Right kidney (tissue), 9 donors: ENCODE data around the gene PSG11.
"Not testable (repeated sequence)": the region's sequence is repeated elsewhere in the genome, so short reads cannot be mapped to it uniquely, and the experiment has no call there.

Source experiments
- DNase-seq: peaks from one replicate; pipeline ENCODE4 v3.0.0-alpha.2; 2016
- long read RNA-seq, 8 donors: transcript quantifications; one replicate each; lab custom pipeline, GENCODE V29; 2026

Gene PSG11
- long read RNA-seq, donor 1 = 0 reads
- long read RNA-seq, donor 2 = 0 reads
- long read RNA-seq, donor 3 = 0 reads
- long read RNA-seq, donor 4 = 0 reads
- long read RNA-seq, donor 5 = 0 reads
- long read RNA-seq, donor 6 = 0 reads
- long read RNA-seq, donor 7 = 0 reads
- long read RNA-seq, donor 8 = 0 reads

- not testable (repeated sequence) for DNase-seq
These were observed at the start of gene PSG11 for GRCh38 chr19:43026369-43026768. Gene PSG11 (minus strand): TSS chr19:43026469. CDS start chr19:43026372, 97 bp downstream.

DNA sequence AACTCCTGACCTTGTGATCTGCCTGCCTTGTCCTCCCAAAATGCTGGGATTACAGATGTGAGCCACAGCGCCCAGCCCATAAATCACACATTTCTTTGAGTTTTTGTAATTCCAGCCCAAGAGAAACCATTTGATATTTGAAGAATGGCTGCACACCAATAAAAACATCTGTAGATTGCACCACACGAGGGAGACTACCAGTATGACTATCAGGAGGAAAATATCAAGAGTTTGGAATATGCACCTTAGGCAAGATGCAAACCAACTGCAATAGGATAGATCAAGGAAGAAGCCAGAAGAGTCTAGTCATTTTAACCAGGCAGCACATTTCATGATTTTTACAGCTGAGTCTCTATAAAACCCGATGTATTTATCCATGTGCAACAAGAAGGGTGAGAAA, 36.1 kb upstream of the PSG11 start:
- not testable (repeated sequence) for DNase-seq

DNA sequence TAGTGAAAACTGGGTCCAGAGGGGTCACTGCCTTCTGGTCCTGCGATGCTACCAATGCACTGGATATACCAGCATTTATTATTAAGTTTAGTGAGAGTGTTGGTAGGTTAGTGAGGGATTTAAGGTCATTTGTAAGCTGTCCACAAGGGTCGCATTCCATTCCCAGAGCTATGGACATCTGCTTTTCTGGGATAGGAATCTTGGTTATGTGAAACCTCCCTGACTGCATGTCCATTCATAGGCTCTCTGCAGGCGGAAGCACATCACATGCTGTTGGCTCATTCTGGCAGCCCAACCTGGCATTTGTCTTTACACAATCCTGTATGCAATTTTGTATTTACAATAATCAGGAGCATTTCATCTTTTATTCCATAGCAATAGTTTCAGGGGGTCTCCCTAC, 35.1 kb upstream of the PSG11 start:
- DNase-seq = not testable (repeated sequence)

- DNase-seq = not testable (repeated sequence)
These were observed 34.0 kb upstream of the PSG11 start for GRCh38 chr19:43060254-43060653.

DNA sequence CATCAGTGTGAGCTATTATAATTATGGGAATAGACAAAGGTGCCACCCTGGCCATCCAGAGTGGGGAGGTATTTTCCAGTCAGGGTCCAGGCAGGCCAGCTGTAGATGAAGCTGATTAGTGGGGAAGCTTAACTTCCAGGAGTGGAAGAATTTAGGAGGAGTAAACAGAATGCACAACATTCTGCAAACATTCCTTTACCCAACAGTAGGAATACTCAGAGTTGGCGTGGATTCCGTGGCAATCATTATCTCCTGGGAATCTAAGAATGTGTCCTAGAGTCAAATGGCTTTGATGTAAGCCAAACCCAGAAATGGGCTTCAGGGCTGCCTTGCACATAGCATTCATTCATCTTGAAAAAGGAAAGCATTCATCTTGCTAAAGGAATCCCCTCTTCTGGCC, 33.2 kb upstream of the PSG11 start:
- not testable (repeated sequence) for DNase-seq

GRCh38 chr19:43058440-43058839, 32.2 kb upstream of the PSG11 start:
- not testable (repeated sequence) for DNase-seq

DNA sequence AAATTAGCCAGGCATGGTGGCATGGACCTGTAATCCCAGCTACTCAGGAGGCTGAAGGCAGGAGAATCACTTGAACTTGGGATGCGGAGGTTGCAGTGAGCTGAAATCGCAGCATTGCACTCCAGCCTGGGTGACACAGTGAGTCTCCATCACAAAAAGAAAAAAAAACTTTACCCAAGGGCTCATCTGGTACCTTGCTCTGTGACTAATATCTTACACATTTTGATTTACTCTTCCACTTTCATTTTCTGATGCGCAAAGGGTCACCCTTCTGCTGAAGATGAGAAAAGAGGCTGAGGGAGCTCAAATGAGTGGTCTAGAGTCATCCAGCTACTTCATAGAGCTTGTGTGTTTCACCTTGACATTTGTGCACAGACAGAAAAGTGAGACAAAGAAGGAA, 21.7 kb upstream of the PSG11 start:
- not testable (repeated sequence) for DNase-seq

- DNase-seq = not testable (repeated sequence)
These were observed 20.3 kb upstream of the PSG11 start for GRCh38 chr19:43046578-43046977.

DNA sequence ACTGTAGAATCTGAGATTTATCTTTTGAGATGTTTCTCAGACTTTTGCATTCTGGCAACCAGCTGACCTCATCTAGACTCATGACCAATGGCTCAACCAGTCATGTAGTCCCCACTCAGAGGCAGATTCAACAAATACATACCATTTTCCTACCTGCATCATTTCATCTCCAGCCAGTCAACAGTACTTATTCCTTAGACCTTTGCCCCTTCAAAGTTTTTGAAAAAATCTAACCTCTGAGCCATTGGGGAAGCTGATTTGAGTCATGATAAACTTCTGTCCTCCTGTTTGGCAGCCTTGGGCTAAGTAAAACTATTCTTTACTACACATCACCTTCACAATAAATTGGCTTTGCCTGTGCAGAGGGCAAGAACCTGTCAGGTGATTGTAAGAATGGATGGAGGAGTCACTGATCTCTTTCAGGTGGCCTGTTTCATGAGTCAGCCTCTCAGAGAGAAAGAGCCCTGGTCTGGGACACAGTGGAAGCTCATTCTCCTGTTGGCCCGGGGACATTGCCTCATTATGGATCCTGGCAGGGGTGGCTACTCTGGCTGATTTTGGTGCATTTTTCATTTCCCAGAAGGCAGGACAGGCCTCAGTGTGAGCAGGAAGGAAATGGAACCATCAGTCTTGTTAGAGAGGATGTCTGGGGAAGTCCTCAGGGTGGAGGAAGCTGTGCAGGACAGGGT, 17.4 kb upstream of the PSG11 start:
- DNase-seq = not testable (repeated sequence)

DNA sequence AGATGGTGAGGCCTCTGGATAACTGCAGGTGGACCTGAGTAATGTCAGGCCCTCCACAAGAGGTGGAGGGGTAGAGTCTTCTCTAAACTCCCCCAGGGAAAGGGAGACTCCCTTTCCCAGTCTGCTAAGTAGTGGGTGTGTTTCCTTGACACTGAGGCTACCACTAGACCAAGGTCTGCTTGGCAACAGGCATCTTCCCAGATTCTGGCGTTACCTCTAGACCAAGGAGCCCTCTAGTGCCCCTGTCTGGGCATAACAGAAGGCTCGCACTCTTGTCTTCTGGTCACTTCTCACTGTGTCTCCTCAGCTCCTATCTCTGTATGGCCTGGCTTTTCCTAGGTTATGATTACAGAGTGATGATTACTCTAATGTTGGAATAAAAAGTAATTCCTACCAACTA, 5.4 kb upstream of the PSG11 start:
- DNase-seq = not testable (repeated sequence)

- no peak for DNase-seq
These were observed 2.6 kb upstream of the PSG11 start for GRCh38 chr19:43028866-43029265.

- not testable (repeated sequence) for DNase-seq
These were observed 1.7 kb upstream of the PSG11 start for GRCh38 chr19:43027985-43028384.

DNA sequence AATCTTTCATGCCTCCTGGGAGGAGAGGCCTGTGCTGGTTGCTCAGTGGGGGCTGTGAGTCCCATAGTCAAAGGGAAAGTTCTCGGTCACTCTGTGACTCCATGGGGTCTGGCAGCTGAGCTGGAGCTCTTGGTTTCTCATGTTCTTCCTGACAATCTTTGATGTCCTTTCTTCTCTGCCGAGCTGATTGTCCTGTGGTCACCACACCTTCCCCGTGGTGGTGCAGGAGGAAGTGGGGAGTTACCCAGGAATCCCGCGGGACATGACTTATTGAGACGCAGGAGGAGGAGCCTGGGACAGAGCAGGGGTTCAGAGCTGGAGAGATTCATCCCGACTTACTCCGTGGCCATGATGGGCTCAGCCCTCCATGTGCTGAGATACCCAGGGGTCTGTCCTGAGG, 792 bp upstream of the PSG11 start:
- not testable (repeated sequence) for DNase-seq

GRCh38 chr19:43022098-43022497, 4.2 kb downstream of the PSG11 start:
- DNase-seq = not testable (repeated sequence)

DNA sequence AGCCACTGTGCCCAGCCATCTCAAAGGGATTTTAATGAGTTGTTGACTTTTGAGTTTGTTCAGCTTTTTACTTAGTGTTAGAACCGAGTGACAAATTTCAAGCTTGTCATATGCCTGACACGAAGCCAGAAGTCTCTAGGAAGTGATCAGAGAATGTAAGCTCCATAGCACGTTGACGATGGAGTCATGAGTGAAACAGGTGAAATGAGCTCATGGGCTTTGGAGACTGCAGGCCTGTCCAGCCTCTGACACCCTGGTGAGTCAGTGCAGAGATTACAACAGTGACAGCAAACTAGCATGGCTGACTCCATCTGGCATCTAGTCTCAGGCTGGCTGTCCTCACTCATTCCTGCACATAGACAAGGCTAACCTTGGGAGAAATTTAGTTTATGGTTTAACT, 4.6 kb downstream of the PSG11 start:
- DNase-seq = not testable (repeated sequence)

DNA sequence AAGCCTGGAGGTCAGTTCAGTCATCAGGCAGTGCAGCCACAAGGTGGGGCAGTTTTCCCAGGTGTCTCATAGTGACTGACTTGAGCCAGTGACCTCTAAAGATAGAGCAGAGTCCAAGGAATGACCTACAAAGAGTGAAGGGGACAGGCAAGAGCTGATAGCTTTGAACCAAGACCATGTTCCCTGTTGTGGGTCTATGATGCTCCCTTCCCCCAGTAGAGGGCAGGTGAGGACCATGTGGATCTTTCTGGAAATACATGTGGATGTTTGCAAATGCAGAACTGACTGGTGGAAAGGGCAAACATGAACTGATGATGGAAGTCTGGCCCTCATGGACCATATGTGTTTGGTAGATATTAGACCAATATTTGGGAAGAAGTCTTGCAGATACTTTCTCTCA, 6.7 kb downstream of the PSG11 start:
- DNase-seq = not testable (repeated sequence)

DNA sequence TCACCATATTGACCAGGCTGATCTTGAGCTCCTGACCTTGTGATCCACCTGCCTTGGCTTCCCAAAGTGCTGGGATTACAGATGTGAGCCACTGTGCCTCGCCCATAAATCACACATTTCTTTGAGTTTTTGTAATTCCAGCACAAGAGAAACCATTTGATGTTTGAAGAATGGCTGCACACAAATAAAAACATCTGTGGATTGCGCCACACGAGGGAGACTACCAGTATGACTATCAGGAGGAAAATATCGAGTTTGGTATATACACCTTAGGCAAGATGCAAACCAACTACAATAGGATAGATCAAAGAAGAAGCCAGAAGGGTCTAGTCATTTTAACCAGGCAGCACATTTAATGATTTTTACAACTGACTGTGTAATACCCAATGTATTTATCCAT, 20.4 kb downstream of the PSG11 start:
- DNase-seq = not testable (repeated sequence)

DNA sequence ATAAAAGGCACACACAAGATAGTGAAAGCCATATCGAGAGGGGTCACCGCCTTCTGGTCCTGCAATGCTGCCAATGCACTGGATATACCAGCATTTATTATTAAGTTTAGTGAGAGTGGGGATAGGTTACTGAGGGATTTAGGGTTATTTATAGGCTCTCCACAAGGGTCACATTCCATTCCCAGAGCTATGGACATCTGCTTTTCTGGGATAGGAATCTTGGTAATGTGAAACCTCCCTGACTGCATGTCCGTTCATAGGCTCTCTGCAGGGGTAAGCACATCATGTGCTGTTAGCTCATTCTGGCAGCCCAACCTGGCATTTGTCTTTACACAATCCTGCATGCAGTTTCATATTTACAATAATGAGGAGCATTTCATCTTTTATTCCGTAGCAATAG, 21.4 kb downstream of the PSG11 start:
- not testable (repeated sequence) for DNase-seq

GRCh38 chr19:43003634-43004033, 22.6 kb downstream of the PSG11 start:
- not testable (repeated sequence) for DNase-seq

DNA sequence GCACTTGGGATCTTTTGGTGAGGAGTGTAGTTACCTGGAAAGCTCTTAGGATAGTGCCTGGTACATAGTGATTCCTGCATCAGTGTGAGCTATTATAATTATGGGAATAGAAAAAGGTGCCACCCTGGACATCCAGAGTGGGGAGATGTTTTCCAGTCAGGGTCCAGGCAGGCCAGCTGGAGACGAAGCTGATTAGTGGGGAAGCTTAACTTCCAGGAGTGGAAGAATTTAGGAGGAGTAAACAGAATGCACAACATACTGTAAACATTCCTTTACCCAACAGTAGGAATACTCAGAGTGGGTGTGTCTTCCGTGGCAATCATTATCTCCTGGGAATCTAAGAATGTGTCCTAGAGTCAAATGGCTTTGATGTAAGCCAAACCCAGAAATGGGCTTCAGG, 23.3 kb downstream of the PSG11 start:
- not testable (repeated sequence) for DNase-seq

GRCh38 chr19:42996161-42996560, 30.1 kb downstream of the PSG11 start:
- DNase-seq = not testable (repeated sequence)

DNA sequence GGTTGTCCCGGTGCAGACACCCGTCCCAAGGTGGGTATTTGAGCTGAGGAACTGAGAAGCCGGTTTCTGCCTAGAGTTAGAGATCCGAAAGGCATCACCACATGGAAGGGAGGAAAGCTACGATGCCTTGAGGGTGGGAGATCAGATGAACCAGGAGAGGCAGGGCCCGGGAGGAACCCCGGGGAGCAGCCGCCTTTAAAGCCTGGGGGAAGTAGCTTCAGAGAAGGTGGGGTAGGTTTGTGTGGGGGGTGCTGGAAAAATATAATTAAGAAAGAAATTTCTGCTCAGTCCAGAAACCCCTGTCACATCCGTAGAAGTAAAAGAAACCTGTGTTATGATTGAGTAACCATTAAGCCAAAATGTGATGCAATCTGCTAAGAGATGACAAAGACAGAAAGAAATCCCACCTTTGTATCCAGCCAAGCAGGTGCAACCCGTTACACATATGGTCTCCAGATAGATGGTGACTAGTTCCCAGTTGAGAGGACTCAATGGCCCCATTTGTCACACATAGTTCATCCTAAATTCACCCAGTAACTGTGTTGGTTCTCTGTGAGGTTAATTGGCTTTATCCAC, 34.2 kb downstream of the PSG11 start:
- not testable (repeated sequence) for DNase-seq

DNA sequence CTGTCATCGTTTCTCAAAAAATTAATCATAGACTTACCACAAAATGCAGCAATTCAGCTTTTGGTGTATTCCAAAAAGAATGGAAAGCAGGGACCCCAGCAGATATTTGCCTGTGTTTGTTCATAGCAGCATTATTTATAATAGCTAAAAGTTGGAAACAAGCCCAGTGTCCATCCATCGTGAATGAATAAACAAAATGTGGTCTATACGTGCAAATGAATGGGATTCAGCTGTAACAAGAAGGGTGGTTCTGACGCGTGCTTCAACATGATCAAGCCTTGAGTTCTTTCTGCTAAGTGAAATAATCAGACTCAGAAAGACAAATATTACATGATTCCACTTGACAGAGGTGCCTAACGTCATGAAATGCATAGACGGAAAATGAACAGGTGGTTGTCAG, 36.4 kb downstream of the PSG11 start:
- DNase-seq = no peak

- DNase-seq = not testable (repeated sequence)
These were observed 37.1 kb downstream of the PSG11 start for GRCh38 chr19:42989186-42989585.
